OCI-LY7 (cell line): ENCODE data around the gene ASAP3. TPM values are rescaled to one million over a fixed set of nuclear protein-coding genes. Genes with fewer than 3 reads are reported as not detected.

Experiments
- BruUV-seq: library from RNA; stranded (reverse); fragments of 400-500 nt; replicated peaks from 2 replicates; lab custom pipeline; 2021; lab: Mats Ljungman, UMichigan
- CTCF ChIA-PET: fragments of 300-600 bp; sonication (Branson Sonifier 250); formaldehyde crosslinking; loops from one replicate; lab custom pipeline; 2022; ENCODE audit warnings: antibody characterized with exemption; ENCODE audit not compliant: unreplicated experiment; lab: Charles Lee
- POLR2A ChIA-PET: fragments of 300-600 bp; sonication (Branson Sonifier 250); formaldehyde crosslinking; loops from one replicate; lab custom pipeline; 2022; ENCODE audit warnings: antibody characterized with exemption; lab: Charles Lee
- DNase-seq: peaks from one replicate; pipeline ENCODE4 v3.0.0-alpha.2; 2015; ENCODE audit warnings: low spot score
- H2AFZ ChIP-seq: fragments of 200-600 bp; sonication (generic), shearing (Covaris generic); 2 replicates; pipeline ENCODE4 v1.6.1; 2014; ENCODE audit warnings: mild to moderate bottlenecking, antibody characterized with exemption, low read length, moderate library complexity
- H3K27ac ChIP-seq: fragments of 200-600 bp; sonication (generic); 2 replicates; pipeline ENCODE4 v1.5.1; 2014; ENCODE audit warnings: mixed run types, low read depth, mild to moderate bottlenecking, moderate library complexity, low read length, inconsistent platforms; ENCODE audit not compliant: poor library complexity, severe bottlenecking
- H3K36me3 ChIP-seq: fragments of 200-600 bp; sonication (generic); 2 replicates; pipeline ENCODE4 v1.6.1; 2014; ENCODE audit warnings: mild to moderate bottlenecking, antibody characterized with exemption, low read length, moderate library complexity, mixed read lengths; ENCODE audit not compliant: insufficient read depth
- H3K4me1 ChIP-seq: fragments of 200-600 bp; sonication (generic); 2 replicates; pipeline ENCODE4 v1.5.1; 2014; ENCODE audit warnings: mild to moderate bottlenecking, low read length; ENCODE audit not compliant: insufficient read depth, poor library complexity, severe bottlenecking
- H3K4me2 ChIP-seq: fragments of 200-600 bp; sonication (generic); 2 replicates; pipeline ENCODE4 v1.6.1; 2014; ENCODE audit warnings: mild to moderate bottlenecking, low read length
- H3K4me3 ChIP-seq: fragments of 200-600 bp; sonication (generic); 2 replicates; pipeline ENCODE4 v1.5.1; 2014; ENCODE audit warnings: mild to moderate bottlenecking, low read depth, low read length; ENCODE audit not compliant: poor library complexity, severe bottlenecking
- H3K79me2 ChIP-seq: fragments of 200-600 bp; sonication (generic); 2 replicates; pipeline ENCODE4 v1.6.1; 2016; ENCODE audit warnings: low read depth, mild to moderate bottlenecking, low read length, moderate library complexity, mixed read lengths; ENCODE audit not compliant: insufficient read depth
- H3K9me2 ChIP-seq: fragments of 200-600 bp; sonication (generic); 2 replicates; pipeline ENCODE4 v1.6.1; 2016; ENCODE audit warnings: mild to moderate bottlenecking, low read length, mixed read lengths; ENCODE audit not compliant: insufficient read depth
- H3K9me3 ChIP-seq: fragments of 200-600 bp; sonication (generic); 2 replicates; pipeline ENCODE4 v1.6.1; 2014; ENCODE audit warnings: mild to moderate bottlenecking, mixed run types, low read length, mixed read lengths
- H4K20me1 ChIP-seq: fragments of 200-600 bp; sonication (generic); 2 replicates; pipeline ENCODE4 v1.6.1; 2014; ENCODE audit warnings: mild to moderate bottlenecking, antibody characterized with exemption, low read length, moderate library complexity, mixed read lengths; ENCODE audit not compliant: insufficient read depth
- EZH2phosphoT487 ChIP-seq: fragments of 200-600 bp; sonication (generic); IDR thresholded peaks from 2 replicates; pipeline ENCODE4 v1.6.1; 2018; ENCODE audit warnings: low read depth, borderline replicate concordance, mild to moderate bottlenecking, mixed run types, antibody characterized with exemption, low read length, moderate library complexity, mixed read lengths
- intact Hi-C: fragments of 100-400 bp; cut with micrococcal nuclease; formaldehyde crosslinking; loops from one replicate; pipeline ENCODE4 v1.10.0; 2022; ENCODE audit not compliant: unreplicated experiment
- total RNA-seq, 2 experiments: library from RNA; depleted of rRNA in 1 of 2; stranded (reverse); fragments of >200 nt in 1 of 2; shearing (Covaris generic) in 1 of 2; gene quantifications; 2 replicates each; pipeline ENCODE4 v1.2.3, GENCODE V29; 2014 to 2022
- TF ChIP-seq, protein P1 (sequence below): fragments of 200-600 bp; sonication (generic); conservative IDR thresholded peaks from 2 replicates; pipeline ENCODE4 v1.5.1; 2014; ENCODE audit warnings: mild to moderate bottlenecking, antibody characterized with exemption, low read length, moderate library complexity, mixed read lengths

The ASAP3 gene
- total RNA-seq, 2 experiments from 2014 or later, result 5.9 to 14.9 TPM

- Histone ChIP-seq H4K20me1 (no peaks in the 10 kb centered on the region), H3K9me3 (no peaks in the 10 kb centered on the region), H3K79me2 (no peaks in the 10 kb centered on the region), H3K4me2 (no peak overlapping the region), H3K9me2 (no peaks in the 10 kb centered on the region), H3K36me3 (no peaks in the 10 kb centered on the region), H3K27ac (no peak overlapping the region), H2AFZ (no peak overlapping the region), H3K4me1 (peaks cover 8% of the 10 kb centered on the region), H3K4me3 (no peak overlapping the region)
- CTCF ChIA-PET, result interaction anchor here (0.6 kb wide), 1 partner anchor 172 kb away, joined by 3 read pairs; no protein-coding TSS in a partner anchor
- no TSS peak for BruUV-seq
- intact Hi-C loops, result no loop called here
- no peak for DNase-seq
- POLR2A ChIA-PET, result interaction anchor here (0.9 kb wide), 1 partner anchor 33 kb away, joined by 3 read pairs; no protein-coding TSS in a partner anchor
- no peak for TF ChIP-seq EZH2phosphoT487
- TF ChIP-seq, protein P1, sequence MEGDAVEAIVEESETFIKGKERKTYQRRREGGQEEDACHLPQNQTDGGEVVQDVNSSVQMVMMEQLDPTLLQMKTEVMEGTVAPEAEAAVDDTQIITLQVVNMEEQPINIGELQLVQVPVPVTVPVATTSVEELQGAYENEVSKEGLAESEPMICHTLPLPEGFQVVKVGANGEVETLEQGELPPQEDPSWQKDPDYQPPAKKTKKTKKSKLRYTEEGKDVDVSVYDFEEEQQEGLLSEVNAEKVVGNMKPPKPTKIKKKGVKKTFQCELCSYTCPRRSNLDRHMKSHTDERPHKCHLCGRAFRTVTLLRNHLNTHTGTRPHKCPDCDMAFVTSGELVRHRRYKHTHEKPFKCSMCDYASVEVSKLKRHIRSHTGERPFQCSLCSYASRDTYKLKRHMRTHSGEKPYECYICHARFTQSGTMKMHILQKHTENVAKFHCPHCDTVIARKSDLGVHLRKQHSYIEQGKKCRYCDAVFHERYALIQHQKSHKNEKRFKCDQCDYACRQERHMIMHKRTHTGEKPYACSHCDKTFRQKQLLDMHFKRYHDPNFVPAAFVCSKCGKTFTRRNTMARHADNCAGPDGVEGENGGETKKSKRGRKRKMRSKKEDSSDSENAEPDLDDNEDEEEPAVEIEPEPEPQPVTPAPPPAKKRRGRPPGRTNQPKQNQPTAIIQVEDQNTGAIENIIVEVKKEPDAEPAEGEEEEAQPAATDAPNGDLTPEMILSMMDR, result no peak
Measured at GRCh38 chr1:23436520-23437354, 47.2 kb downstream of the ASAP3 start.

DNA sequence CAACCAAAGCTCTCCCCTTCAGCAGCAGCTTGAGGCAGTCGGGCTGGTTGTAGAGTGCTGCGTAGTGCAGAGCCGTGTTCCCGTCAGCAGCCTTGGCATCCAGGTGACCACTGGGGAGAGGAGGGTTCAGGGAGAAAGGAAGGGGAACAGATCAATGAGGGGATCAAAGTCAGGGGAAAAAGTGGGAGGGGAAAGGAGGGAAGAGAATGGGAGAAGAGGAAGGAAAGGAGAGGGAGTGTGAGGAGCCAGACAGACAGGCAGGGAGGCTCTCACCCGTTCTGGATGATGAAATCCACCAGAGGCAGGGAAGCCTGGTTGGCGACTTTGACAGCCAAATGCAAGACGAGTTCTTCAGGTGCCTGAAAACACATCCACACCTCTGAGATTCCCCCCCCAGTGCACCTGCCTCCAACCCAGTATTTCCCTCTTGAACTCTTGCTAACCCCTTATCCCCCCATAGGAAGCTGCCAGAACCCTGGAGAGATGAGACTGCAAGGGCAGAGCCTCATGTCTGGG lies 49.7 kb downstream of the ASAP3 start:
- no TSS peak for BruUV-seq
- intact Hi-C loops, result no loop called here
- Histone ChIP-seq H3K79me2 (no peaks in the 10 kb centered on the region), H3K4me1 (peaks cover 8% of the 10 kb centered on the region), H3K4me3 (no peak overlapping the region), H3K9me3 (no peaks in the 10 kb centered on the region), H3K9me2 (no peaks in the 10 kb centered on the region), H2AFZ (no peak overlapping the region), H3K4me2 (no peak overlapping the region), H4K20me1 (no peaks in the 10 kb centered on the region), H3K36me3 (no peaks in the 10 kb centered on the region), H3K27ac (no peak overlapping the region)
- ChIA-PET POLR2A (no interaction called here), CTCF (no interaction called here)
- no peak for TF ChIP-seq EZH2phosphoT487
- TF ChIP-seq, protein P1, result no peak
- DNase-seq, result no peak

DNA sequence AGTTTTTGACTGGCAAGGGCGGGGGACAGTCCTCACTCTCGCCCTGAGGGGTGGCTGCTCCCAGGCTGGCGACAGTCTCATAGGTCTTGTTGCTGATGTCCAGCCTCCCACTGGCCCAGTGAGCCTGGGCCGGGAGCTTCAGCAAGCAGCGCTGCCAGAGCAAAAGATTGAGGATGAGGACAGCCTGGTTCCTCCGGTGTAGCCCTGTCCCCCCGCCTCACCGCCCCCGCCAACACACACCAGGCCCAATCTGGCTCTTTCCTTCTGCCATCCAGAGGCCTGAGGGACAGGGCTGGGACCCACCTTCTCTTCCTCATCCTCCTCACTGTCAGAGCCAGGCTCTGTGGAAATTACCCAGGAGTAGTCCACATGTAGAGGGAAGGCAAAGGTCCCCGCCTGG lies 50.9 kb downstream of the ASAP3 start:
- CTCF ChIA-PET, result no interaction called here
- Histone ChIP-seq H2AFZ (no peak overlapping the region), H4K20me1 (no peaks in the 10 kb centered on the region), H3K4me3 (no peak overlapping the region), H3K4me2 (no peak overlapping the region), H3K9me3 (no peaks in the 10 kb centered on the region), H3K27ac (no peak overlapping the region), H3K9me2 (no peaks in the 10 kb centered on the region), H3K79me2 (no peaks in the 10 kb centered on the region), H3K4me1 (peaks cover 8% of the 10 kb centered on the region), H3K36me3 (no peaks in the 10 kb centered on the region)
- DNase-seq, result no peak
- no TSS peak for BruUV-seq
- no peak for TF ChIP-seq EZH2phosphoT487
- TF ChIP-seq, protein P1, result no peak
- POLR2A ChIA-PET, result no interaction called here
- intact Hi-C loops, result no loop called here
